Measurements from ENCODE around the gene ATP11B.

DNA sequence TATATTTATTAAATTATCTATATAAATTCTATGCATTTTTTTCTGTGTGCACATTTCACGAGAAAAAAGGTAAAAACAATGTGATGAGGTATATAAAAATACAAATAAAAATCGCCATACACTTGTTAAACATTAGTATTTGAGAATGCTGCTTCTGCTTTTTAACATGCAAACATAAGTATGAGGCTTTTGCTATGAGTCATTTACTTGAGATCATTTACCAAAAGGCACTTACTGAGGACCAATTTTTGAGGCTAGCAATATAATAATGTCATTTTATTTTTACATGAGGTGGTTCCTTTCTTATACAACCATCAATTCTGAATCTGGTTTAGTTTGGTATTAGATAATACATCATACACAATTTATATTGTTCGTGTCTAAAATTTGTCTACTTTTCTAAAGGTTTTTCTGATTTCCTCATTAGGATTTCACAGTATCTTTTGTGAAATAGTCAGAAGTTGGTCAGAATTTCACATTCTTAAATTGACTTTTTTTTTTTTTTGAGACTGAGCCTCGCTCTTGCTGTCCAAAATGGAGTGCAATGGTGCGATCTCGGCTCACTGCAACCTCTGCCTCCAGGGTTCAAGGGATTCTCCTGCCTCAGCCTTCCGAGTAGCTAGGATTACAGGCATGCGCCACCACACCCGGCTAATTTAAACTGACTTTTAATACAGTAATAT, 161.4 kb downstream of the ATP11B start:
- no peak for TF ChIP-seq POLR2A (IDR thresholded peaks at IDR 0.05)
- TF ChIP-seq, protein P1, sequence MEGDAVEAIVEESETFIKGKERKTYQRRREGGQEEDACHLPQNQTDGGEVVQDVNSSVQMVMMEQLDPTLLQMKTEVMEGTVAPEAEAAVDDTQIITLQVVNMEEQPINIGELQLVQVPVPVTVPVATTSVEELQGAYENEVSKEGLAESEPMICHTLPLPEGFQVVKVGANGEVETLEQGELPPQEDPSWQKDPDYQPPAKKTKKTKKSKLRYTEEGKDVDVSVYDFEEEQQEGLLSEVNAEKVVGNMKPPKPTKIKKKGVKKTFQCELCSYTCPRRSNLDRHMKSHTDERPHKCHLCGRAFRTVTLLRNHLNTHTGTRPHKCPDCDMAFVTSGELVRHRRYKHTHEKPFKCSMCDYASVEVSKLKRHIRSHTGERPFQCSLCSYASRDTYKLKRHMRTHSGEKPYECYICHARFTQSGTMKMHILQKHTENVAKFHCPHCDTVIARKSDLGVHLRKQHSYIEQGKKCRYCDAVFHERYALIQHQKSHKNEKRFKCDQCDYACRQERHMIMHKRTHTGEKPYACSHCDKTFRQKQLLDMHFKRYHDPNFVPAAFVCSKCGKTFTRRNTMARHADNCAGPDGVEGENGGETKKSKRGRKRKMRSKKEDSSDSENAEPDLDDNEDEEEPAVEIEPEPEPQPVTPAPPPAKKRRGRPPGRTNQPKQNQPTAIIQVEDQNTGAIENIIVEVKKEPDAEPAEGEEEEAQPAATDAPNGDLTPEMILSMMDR (IDR thresholded peaks at IDR 0.05), result no peak
- no peak for TF ChIP-seq POLR2AphosphoS5 (IDR thresholded peaks at IDR 0.05)

Data from breast epithelium (tissue), 3 donors.